Stimulated activated CD8-positive, alpha-beta memory T cell treated with anti-CD3 and anti-CD28 coated beads, Interleukin-2, amount 100 ng/mL, for 1 hour (primary cell): ENCODE data around the gene LRRK1.

ENCODE experiments used
- DNase-seq, 2 donors: peaks; one replicate each; pipeline ENCODE4 v3.0.0-alpha.2; 2020; ENCODE audit warnings: low read depth in 2 of 2

Gene LRRK1

GRCh38 chr15:101112336-101113113 is 193.4 kb downstream of the LRRK1 start:
- DNase-seq, result no peak

GRCh38 chr15:101113114-101114005 is 194.2 kb downstream of the LRRK1 start:
- DNase-seq, result no peak

- DNase-seq, result no peak
Observed at GRCh38 chr15:101114166-101114565, 195.0 kb downstream of the LRRK1 start.

GRCh38 chr15:101114610-101115009 is 195.5 kb downstream of the LRRK1 start:
- no peak for DNase-seq

- no peak for DNase-seq
Observed at GRCh38 chr15:101115393-101115785, 196.2 kb downstream of the LRRK1 start.

GRCh38 chr15:101115786-101116680 is 196.9 kb downstream of the LRRK1 start:
- DNase-seq, result no peak

GRCh38 chr15:101116681-101116976 is 197.5 kb downstream of the LRRK1 start:
- DNase-seq, result no peak

GRCh38 chr15:101118116-101118515 is 199.0 kb downstream of the LRRK1 start:
- DNase-seq, result no peak

GRCh38 chr15:101118615-101119014 is 199.5 kb downstream of the LRRK1 start:
- DNase-seq, result no peak

GRCh38 chr15:101119181-101119580 is 200.0 kb downstream of the LRRK1 start:
- no peak for DNase-seq
